Measurements from ENCODE around the gene CATSPERE.

Gene CATSPERE

DNA sequence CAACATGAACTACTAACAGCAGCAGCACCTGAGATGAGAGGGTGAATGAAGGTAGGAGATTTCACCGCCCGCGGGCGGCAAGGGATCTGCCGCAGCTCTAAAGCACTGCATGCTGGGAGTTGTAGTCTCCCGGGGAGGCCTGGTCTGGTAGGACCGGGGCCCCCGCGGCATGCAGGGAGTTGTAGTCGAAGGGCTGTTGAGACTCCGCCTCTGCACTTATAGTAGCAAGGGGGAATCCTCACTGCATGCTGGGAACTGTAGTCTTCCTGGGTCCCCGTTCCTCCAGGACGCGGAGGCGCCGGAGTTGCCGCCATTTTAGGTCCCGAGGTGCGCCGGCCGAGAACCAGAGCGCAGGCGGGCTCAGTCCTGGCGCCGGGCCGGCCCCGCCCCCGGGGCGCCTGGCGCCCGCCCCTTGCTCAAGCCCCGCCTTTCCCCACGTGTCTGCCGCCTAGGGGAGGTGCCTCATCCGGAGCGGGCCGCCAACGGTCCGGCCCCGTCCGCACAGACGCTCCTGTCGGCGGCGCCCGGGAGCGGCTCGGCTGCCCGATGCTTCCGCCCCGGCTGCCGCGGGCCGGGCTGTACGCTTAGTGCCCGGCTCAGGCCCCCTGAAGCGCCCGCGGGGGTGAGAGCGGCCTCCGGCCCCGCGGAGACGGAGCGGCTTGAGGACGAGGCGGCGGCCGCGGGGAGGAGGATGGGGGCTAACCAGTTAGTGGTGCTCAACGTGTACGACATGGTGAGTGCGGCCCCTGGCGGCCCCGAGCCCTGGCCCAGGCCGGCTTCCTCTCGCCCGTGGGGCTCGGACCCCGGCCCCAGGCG is 191.8 kb downstream of the CATSPERE start, which contains the start of gene DESI2:
TSS of gene DESI2 (plus strand) at position 504 of the 816 bp plus-strand sequence. CDS start at position 692, 188 bp downstream.
- peak; percentile 100 for DNase-seq (ENCODE audit: low read depth in 2 of 2)
- TF ChIP-seq, protein P1, sequence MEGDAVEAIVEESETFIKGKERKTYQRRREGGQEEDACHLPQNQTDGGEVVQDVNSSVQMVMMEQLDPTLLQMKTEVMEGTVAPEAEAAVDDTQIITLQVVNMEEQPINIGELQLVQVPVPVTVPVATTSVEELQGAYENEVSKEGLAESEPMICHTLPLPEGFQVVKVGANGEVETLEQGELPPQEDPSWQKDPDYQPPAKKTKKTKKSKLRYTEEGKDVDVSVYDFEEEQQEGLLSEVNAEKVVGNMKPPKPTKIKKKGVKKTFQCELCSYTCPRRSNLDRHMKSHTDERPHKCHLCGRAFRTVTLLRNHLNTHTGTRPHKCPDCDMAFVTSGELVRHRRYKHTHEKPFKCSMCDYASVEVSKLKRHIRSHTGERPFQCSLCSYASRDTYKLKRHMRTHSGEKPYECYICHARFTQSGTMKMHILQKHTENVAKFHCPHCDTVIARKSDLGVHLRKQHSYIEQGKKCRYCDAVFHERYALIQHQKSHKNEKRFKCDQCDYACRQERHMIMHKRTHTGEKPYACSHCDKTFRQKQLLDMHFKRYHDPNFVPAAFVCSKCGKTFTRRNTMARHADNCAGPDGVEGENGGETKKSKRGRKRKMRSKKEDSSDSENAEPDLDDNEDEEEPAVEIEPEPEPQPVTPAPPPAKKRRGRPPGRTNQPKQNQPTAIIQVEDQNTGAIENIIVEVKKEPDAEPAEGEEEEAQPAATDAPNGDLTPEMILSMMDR (IDR thresholded peaks at IDR 0.05; ENCODE audit: low read depth, low read length), result peak; percentile 26
- H3K4me3 ChIP-seq (replicated peaks in 1 of 2; ENCODE audit: low read depth in 2 of 2, low read length in 2 of 2), result peak within 1 kb of the TSS; percentile 92 to 94

DNA sequence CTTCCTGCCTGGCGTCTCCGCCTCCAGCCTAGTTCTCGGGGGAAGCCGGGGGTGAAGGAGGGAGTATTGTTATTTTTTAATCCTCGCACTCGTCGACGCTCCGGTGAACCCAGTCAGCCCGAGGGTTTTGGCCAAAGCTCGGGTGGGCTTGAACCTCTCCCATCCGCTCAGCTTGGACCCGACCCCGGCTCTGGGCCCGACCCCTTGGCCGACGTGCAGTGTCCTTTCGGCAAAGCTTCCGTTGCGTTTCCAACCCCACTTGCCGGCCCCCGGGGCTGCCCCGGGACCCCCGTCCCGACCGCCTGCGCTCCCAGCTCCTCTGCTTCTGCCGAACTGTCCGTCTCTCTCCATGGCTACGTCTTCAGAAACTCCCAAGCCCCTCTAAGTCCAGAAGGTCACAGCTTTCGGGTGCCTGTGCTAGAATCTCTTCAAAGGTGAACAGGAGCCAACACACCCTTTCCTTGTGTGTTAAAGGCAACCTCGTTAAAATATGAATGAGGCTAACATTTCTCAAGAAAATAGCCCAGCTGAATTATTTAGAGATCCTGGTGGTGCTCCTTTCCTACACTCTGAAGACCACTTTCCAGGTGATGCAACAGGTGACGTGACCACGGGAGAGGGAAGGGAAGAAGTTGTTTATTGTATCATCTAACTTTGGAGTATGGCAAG is 192.5 kb downstream of the CATSPERE start:
- peak overlapping the region; percentile 92 to 94 for H3K4me3 ChIP-seq (replicated peaks in 1 of 2; ENCODE audit: low read depth in 2 of 2, low read length in 2 of 2)
- TF ChIP-seq, protein P1 (IDR thresholded peaks at IDR 0.05; ENCODE audit: low read depth, low read length), result no peak
- DNase-seq (ENCODE audit: low read depth in 2 of 2), result peak in 1 of 2 donors; percentile 32

DNA sequence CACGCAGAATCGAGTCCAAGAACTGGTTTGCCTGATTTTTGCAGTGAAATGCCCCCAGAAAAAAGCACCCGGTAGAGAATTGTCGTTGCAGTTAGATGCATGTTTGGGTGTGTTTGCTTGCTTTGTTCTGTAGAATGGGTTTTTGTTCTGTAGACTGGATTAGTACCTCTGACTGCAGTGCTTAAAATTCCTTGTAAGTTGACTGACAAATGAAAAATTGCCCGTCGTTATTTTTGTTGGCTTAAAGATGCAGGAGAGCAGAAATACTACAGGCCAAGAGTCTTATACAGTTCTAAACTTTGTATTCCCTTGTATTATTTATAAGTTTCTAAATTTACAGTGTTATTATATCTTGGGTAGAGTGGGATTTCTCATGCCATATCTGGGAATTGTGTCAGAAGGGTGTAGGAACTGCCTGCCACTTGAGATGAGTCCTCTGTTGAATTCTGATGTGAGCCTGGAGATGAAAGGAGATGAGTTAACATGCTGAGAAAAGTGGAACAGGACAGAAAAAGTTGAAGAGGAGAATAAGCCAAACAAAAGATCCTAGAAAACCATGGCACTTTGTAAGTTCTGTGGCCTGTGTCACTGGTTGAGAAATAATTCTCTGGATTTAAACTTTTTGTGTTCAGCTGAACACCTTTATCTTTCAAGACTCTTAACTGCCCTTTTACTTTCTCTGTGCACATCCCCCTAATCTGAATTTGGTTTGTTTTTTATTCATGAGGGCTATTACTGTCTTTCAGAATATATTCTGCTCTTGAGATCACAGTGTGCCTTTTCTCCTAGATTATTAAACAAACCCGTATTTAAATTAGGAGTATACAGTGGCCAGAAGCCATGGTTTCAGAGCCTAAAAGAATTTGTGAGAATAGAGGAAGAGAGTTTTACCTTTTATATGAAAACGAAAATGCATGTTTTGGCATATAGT is 193.3 kb downstream of the CATSPERE start:
- DNase-seq (ENCODE audit: low read depth in 2 of 2), result peak in 1 of 2 donors; percentile 24
- TF ChIP-seq, protein P1 (IDR thresholded peaks at IDR 0.05; ENCODE audit: low read depth, low read length), result no peak
- peak overlapping the region; percentile 92 to 94 for H3K4me3 ChIP-seq (replicated peaks in 1 of 2; ENCODE audit: low read depth in 2 of 2, low read length in 2 of 2)

DNA sequence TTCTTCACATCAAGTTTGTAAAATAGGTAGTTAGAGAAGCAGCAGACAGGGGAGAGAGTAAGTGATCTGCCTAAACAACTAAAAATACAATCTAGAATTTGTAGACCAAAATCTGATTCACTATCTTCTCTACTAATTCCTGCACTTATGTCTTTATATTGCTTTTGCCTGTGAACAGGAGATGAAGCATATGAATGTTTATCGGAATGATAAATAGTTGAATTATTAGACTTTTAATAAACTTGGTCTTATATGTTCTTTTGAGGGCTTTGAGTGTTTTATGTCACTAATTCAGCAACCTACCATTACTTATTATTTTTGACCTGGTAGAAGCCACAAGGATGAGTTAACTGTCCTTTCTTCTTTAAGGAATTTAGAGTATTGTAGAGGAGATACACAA is 194.1 kb downstream of the CATSPERE start:
- H3K4me3 ChIP-seq (replicated peaks in 1 of 2; ENCODE audit: low read depth in 2 of 2, low read length in 2 of 2), result no peak overlapping the region
- DNase-seq (ENCODE audit: low read depth in 2 of 2), result no peak
- TF ChIP-seq, protein P1 (IDR thresholded peaks at IDR 0.05; ENCODE audit: low read depth, low read length), result no peak

DNA sequence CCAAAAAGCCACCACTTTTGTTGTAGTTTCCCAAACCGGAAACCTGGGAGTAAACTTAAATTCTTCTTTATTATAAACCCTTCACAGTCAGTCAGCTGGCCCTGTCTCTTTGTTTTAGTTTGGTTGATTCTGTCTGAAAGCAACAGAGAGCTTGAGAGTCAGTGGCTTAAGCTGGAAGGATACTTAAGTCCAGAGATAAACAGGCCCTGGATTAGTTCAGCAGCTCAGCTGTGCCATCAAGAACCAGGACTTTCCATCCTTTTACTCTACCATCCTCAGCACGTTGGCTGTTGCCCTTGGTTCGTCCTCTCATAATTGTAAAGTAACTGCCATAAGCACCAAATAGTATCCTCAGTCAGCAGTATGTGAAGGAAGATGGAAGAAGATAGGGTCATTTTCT is 196.3 kb downstream of the CATSPERE start:
- DNase-seq (ENCODE audit: low read depth in 2 of 2), result no peak
- TF ChIP-seq, protein P1 (IDR thresholded peaks at IDR 0.05; ENCODE audit: low read depth, low read length), result no peak
- H3K4me3 ChIP-seq (replicated peaks in 1 of 2; ENCODE audit: low read depth in 2 of 2, low read length in 2 of 2), result no peak overlapping the region

DNA sequence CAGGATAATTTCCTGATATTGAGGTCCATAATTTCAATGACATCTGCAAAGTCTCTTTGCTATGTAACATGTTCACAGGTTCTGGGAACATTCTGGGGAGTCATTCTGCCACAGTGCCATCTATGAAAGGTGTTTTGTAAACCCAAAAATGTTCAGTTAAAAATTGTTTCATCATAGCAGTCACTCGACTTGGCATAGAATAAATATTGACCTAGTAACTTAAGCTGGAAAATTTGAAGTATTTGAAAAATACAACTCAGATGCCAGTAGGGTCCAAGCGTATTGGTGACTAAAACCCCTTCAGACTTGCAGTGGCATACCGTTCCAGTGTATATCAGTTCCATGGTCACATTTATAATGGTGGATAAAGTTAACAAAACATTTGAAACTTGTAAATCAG is 198.6 kb downstream of the CATSPERE start:
- DNase-seq (ENCODE audit: low read depth in 2 of 2), result no peak
- H3K4me3 ChIP-seq (replicated peaks in 1 of 2; ENCODE audit: low read depth in 2 of 2, low read length in 2 of 2), result no peak overlapping the region
- TF ChIP-seq, protein P1 (IDR thresholded peaks at IDR 0.05; ENCODE audit: low read depth, low read length), result no peak

All from cardiac fibroblast (primary cell).